Cerebellar cortex (tissue), 1 donor: Measurements from ENCODE around the gene DTNB.

Experiments used
- DNase-seq: peaks from one replicate; pipeline ENCODE4 v3.0.0-alpha.2; 2015; ENCODE audit warnings: low spot score

The DTNB gene

GRCh38 chr2:25369876-25370275 is 303.5 kb downstream of the DTNB start:
- DNase-seq: no peak

- DNase-seq: no peak
Observed at GRCh38 chr2:25369439-25369838, 303.9 kb downstream of the DTNB start.

DNA sequence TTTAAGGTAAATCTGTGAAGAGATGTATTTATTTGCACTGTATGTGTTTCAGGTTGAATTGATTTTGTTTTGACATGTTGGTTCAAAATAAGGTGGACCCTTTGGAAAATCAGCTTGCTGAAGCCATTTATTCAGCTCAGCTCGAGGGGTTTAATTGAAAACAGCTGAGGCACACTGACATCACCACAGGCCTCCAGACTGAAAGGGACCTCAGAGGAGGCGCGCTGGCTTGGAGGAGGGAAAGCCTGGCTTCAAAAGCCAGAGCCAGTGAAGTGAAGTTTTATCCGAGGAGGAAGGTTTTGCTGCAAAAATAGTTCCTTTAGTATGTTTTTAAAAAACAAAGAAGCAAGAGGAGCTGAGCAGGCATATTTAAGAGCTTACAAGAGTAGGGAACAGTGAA is 304.7 kb downstream of the DTNB start:
- no peak for DNase-seq

GRCh38 chr2:25367296-25367695 is 306.1 kb downstream of the DTNB start:
- DNase-seq: peak; percentile 33

DNA sequence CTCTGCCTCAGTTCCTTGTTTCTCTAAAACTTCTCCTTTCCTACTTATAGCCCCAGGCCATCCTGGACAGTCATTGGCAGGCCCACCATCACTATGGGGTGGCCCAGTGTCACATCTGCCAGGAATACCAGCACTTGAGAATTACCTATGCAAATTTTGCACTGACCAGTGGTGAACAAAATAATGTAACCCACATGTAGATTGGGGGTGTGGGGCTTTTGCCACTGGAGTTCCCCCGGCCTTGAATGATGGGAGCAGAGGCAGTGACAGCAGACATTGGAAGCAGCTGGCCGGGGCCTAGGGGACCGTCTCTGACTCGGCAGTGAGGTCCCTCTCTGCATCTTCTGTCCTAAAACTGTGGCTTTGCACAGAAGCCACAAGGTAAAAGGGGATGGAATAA is 306.7 kb downstream of the DTNB start:
- no peak for DNase-seq

DNA sequence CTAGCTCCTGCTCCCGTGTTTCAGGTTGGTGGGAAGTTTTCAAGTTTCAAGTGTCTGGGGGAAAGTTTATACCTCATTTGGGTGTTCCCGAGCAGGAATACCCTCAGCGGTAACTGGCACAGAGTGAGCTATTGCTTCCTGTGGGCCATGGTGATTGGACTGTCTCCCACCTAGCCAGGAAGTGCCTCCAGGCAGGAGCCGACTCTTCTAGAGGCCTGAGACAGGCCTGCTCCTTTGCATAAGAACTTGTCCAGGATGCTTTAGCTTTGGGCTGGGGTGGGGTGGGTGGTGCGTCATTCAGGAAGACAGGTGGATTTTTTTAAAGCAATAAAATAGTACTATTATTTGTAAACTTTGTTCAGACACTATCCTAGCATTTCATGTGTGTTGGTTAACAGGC is 308.1 kb downstream of the DTNB start:
- DNase-seq: no peak

GRCh38 chr2:25363733-25364132 is 309.6 kb downstream of the DTNB start:
- DNase-seq: no peak

- DNase-seq: no peak
Observed at GRCh38 chr2:25362434-25363145, 310.8 kb downstream of the DTNB start.

DNA sequence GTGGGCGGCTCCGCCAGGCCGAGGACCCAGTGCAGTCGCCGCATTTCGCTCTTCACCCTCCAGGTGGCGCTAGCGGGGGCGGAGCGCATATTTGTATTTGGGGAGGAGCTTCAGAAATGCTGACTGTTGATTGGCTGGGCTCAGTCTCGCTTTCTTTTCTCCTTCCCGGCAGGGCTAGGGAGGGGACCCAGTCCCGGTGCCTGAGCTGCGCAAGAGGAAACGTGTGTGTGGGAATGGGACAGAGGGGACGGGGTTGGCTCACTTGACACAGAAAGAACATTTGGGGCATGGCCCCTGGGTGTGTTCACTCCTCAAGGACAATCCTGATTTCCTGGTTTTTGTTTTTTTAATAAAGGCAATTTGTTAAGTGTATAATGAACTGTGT is 311.3 kb downstream of the DTNB start:
- DNase-seq: peak; percentile 96

DNA sequence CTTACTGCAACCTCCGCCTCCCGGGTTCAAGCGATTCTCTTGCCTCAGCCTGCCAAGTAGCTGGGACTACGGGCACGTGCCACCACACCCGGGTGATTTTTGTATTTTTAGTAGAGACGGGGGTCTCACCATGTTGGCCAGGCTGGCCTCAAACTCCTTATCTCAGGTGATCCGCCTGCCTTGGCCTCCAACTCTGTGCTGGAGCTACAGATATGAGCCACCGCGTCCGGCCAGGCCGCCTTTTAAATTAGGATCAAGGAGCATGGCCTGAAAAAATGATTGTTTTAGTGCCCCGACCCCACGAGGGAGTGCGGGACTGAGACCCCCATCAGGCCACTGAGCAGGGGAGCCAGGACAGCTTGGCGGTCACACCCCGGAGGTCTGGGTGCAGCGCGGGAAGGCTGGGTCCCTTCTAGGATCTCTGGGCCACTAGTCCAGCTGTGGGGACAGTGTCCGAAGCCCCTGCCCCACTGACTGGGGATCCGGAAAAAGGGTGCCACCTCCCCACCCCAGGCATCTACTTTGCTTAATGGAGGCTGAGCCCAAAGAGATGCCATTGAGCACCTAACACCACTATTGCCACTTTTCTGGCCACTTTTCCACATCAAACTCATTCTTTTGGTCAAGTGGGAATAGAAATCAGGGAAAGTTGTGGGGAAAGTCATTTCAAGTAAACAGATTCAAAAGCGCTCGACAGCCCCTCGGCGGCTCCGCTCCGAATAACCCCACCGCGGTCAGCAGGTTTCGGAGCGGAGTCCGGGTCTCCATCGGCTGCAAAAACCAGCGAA is 311.9 kb downstream of the DTNB start:
- no peak for DNase-seq

DNA sequence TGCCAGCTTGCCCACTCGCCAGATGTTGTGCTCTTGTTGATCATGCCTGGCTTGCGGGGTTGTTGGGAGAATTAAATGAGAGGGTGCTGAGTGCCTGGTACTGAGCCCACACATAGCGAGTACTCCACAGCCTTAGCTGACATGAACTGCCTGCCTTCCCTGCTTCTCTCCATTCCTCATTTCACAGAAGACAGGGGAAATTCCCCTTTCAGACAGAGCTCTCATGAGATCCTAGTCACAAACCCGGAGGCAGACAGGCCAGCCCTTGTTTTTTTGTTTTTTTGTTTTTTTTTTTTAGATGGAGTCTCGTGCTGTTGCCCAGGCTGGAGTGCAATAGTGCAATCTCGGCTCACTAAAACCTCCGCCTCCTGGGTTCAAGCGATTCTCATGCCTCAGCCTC is 314.5 kb downstream of the DTNB start:
- DNase-seq: no peak

DNA sequence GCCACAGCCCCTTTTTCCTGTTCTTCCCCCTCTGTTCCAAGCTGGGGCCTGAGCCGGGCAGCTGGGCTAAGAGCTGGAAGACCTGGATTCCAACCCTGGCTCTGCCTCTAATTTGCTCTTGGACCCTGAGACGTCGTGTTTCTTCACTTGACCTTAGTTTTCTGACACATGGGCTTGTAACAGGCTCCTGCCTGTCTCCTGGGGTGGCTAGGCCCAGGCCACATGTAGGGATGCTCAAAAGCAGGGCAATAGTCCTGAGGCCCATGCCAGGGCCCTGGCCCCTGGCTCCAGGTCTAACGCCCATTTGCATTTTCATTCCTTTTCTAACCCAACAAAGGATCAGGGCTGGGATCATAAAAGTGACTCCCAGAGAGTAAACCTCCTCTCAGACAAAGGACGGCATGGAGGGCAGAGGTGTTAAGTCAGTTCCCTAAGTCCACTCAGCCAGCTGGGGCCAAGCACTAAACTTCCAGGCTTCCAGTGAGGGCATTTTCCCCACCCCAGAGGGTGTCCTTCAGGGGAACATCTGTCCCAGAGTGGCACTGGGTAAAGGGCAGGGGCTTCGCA is 315.0 kb downstream of the DTNB start:
- no peak for DNase-seq

GRCh38 chr2:25356088-25356487 is 317.3 kb downstream of the DTNB start:
- no peak for DNase-seq

- no peak for DNase-seq
Observed at GRCh38 chr2:25355270-25355669, 318.1 kb downstream of the DTNB start.

DNA sequence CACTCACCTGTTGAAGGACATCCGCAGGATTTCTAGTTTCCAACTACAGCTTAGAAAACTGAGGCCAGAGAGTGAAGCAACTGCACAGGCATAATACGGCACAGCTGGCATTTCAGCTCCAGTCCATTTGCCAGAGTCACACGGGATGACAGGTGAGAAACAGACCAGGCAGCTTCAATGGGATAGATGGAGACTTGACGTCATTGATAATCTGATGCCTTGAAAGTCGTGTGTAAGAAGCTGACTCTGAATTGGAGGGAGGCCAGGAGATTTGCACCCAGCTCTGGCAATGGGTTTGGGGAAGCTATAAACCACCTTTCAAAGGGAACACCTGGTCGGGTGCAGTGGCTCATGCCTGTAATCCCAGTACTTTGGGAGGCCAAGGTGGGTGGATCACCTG is 319.3 kb downstream of the DTNB start:
- DNase-seq: no peak

GRCh38 chr2:25349397-25349796 is 324.0 kb downstream of the DTNB start:
- DNase-seq: no peak

DNA sequence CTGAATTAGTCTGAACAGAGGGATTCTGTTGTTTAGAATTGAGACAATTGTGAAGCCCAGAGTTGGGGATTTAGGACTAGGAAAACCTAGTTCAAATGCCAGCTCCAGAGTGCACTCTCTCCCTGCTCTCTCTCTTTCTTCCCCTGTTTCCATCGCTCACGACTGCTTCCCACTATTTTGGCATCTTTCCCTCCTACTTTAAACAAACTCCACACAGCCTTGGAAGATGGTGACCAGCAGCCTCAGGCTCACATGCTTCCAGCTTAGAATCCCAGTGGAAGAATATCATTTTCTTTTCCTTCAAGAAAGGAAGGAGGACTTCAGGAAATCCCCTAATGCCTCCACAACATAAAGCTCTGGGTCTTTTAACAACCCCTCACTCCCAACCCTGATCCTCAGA is 325.5 kb downstream of the DTNB start:
- no peak for DNase-seq

GRCh38 chr2:25347205-25347815 is 326.1 kb downstream of the DTNB start:
- DNase-seq: no peak

DNA sequence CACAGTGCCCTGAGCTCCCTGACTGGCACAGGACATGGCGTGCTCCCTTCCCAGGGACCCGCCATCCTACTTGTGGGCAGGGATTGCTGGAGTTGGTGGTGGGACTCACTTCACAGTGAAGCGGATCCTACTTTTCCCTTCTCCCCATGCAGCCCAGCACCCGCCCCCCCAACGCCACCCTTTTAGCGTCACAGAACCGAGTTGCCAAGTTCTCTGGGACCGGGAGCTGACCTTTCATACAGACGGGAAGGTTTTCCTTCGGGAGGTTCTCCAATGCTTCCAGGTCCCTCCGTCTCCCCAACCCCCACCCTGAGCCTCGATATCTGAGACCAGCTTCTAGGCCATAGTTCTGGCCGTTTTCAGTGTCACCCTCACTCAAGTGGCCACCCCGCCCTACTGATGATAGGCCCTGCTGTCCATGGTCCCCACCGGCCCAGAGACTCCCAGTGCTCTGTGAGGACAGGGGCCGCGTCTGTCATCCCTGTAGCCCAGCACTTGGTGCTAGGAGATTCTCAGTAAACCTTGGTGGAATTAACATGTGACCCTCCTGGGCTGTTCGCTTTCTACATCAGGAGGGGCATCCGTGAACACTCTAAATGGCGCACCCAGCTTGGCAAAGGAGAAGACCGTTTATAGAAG is 330.1 kb downstream of the DTNB start:
- no peak for DNase-seq

DNA sequence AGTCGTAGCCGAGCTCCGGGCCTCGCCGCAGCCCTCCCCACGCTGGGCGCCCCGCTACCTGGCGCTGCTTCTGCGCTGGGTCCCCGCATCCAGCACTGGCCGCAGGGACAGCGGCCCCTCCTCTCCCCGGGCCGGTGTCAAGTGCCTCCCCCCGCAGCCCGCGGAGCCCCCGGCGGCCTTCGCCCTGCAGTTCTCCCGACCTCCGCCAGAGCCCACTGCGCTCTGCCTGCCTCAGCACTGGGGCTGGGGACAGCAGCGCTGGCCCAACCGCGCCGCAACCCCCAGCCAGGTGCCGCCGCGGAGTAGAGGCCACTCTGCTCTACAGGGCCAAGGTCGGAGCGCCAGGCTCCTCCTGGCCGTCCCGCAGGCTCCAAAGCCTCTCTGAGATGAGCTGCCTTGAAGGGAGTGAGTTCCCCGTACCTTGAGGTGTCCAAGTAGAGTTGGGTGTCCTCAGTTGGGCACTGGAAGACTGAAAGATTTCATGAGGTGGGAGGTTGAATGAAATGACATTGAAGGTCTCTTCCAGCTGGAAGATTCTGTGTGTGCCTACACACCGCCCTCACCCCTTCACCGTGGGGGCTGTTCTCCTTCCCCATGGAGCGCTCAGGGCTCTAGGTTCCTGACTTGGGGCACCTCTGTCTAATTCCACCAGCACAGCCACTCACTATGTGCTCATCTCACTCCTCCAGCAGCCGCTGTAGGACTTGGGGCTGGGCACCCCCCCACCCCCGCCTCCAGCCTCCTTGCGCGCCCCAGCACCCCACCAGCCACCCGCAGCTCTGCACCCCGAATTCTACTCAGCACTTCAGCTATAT is 330.8 kb downstream of the DTNB start:
- peak; percentile 75 for DNase-seq

DNA sequence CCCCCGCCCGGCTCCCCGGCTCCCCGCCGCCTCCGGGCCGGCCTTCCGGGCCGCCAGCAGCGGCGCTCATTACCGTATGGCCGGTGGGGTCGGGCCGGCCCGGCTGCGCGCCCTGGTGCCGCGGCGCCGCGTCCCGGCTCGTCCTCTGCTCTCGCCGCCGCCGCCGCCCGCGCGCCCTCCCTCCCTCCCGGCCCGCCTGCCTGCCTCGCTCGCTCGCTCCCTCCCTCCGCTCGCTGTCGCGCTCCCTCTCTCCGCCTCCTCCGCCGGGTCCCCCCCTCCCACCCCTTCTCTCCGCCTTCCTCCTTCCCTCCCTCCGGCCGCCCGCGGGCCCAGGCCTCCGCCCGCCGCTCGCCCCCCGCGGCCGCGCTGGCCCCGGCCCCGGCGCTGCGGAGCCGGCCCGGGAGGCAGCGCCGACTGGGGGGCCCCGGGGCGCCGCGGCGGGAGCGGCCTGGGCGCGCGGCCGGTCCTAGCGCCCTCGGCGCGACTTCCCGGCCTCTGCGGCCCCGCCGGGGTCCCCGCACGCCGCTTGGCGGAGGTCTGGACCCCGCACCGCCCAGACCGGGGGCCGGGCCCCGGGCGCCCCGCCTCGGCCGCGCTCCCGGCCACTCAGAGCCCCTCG is 331.5 kb downstream of the DTNB start, which contains the start of gene DNMT3A:
Gene DNMT3A, minus strand, starts transcription at position 173 of the 619 bp plus-strand sequence. CDS start 27,941 bp downstream, outside the sequence.
- DNase-seq: peak; percentile 72
